GM12801 (cell line): ENCODE results near the gene MVK.

Experiments
- TF ChIP-seq, protein P1 (sequence below): IDR thresholded peaks from one replicate; pipeline ENCODE4 v1.5.1; 2011; ENCODE audit warnings: control low read depth; ENCODE audit not compliant: insufficient read length; ENCODE audit errors: extremely low read depth

MVK gene

GRCh38 chr12:109532721-109533486, 40.7 kb upstream of the MVK start:
- TF ChIP-seq, protein P1, sequence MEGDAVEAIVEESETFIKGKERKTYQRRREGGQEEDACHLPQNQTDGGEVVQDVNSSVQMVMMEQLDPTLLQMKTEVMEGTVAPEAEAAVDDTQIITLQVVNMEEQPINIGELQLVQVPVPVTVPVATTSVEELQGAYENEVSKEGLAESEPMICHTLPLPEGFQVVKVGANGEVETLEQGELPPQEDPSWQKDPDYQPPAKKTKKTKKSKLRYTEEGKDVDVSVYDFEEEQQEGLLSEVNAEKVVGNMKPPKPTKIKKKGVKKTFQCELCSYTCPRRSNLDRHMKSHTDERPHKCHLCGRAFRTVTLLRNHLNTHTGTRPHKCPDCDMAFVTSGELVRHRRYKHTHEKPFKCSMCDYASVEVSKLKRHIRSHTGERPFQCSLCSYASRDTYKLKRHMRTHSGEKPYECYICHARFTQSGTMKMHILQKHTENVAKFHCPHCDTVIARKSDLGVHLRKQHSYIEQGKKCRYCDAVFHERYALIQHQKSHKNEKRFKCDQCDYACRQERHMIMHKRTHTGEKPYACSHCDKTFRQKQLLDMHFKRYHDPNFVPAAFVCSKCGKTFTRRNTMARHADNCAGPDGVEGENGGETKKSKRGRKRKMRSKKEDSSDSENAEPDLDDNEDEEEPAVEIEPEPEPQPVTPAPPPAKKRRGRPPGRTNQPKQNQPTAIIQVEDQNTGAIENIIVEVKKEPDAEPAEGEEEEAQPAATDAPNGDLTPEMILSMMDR = no peak

- TF ChIP-seq, protein P1 = no peak
These were observed 40.2 kb upstream of the MVK start for GRCh38 chr12:109533487-109533740.

DNA sequence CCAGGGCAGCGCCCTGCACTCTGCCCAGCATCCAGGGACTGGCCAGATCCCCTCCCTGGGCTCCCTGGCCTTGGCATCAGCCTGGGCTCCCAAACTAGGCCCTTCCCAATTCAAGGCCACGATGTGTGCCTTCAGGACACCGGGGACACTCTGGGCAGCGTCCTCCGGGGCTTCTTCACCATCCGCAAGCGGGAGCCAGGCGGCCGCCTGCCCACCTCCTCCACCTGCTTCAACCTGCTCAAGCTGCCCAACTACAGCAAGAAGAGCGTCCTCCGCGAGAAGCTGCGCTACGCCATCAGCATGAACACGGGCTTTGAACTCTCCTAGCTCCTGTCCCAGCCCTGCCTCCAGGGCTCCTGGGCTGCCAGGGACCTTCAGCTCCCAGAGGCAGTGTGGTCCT, 39.1 kb upstream of the MVK start:
- TF ChIP-seq, protein P1 = no peak

- TF ChIP-seq, protein P1 = no peak
These were observed 38.2 kb upstream of the MVK start for GRCh38 chr12:109535231-109535862.

DNA sequence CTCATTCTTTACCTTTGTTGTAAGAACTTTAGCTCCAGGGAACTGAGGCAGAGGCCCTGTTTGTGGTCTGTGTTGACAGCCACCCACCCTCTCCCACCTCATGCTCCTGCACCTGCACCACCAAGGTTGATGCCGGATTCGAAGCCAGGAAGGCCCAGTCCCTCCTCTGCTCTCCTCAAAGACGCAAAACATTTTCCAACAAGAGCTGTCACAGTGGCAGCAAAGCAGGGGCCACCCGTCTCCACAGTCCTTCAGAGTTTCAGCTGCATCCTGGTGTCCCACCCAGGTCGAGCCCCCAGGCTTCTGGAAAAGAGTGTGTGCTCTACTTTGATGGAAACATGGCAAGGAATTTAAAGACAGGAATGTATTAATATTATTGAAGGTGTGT, 37.7 kb upstream of the MVK start:
- TF ChIP-seq, protein P1 = no peak

- TF ChIP-seq, protein P1 = no peak
These were observed 36.5 kb upstream of the MVK start for GRCh38 chr12:109537136-109537535.

DNA sequence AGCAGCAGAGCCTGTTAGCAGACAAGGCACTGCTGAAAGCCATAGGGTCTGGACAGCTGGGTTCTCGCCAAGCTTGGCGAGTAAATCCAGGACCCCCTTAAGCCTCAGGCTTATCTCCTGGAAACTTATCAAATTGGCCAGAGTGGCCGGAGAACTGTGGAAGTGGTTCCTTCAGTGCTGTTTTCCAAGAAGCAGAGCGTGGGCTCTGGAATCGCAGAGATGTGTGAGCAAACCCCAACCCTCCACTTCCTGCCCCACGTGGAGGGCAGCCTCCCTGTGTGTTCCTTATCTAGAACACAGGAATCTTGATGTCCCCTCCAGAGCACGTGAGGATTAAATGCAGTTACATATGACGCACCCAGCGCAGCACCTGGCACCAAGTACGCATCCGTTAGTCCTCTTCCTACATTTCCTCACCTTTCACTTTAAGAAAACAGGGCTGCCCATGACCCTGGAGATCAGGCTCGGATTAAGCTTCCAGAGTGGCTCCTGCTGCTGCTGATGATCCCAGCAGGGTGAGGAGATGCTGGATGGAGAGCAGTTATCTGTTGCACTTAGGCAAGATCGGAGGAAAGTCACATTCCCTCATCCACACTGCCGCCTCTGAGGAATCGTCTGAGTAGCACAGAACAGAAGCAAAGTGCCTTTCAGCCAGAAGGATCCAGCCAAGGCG, 35.3 kb upstream of the MVK start:
- TF ChIP-seq, protein P1 = no peak
